Limb (tissue), 2 donors: ENCODE results near the gene RAB28.
"Not testable (repeated sequence)": the region's sequence is repeated elsewhere in the genome, so short reads cannot be mapped to it uniquely, and the experiment has no call there.

Experiments
- DNase-seq, 2 donors: peaks; one replicate each; pipeline ENCODE4 v3.0.0-alpha.2; 2016; ENCODE audit errors: extremely low spot score in 2 of 2

The RAB28 gene

DNA sequence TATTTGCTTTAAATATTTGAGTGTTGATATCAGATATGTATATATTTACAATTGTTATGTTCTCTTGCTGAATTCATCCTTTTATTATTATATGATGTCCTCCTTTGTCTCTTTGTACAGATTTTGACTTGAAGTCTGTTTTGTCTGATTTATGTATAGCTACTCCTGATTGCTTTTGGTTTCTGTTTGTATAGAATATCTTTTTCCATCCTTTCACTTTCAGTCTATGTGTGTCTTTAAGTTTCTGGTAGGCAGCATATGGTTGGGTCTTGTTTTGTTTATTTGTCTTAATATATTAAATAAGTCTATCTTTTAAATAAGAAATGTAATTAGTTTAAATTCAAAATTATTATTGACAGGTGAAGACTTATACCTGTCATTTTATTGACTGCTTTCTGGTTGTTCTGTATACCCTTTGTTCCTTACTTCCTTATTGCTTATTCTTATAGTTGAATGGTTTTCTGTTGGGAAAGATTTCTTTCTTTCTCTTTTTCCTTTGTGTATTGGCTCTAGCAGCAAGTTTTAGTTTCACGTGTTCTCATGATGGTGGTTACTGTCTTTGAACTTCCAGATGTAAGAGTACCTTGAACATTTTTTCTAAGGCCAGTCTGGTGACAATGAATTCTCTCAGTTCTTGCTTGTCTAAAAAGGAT is 31.1 kb downstream of the RAB28 start:
- DNase-seq = no peak

GRCh38 chr4:13449590-13449989 is 34.5 kb downstream of the RAB28 start:
- no peak for DNase-seq

GRCh38 chr4:13445841-13446790 is 38.0 kb downstream of the RAB28 start:
- DNase-seq = no peak

DNA sequence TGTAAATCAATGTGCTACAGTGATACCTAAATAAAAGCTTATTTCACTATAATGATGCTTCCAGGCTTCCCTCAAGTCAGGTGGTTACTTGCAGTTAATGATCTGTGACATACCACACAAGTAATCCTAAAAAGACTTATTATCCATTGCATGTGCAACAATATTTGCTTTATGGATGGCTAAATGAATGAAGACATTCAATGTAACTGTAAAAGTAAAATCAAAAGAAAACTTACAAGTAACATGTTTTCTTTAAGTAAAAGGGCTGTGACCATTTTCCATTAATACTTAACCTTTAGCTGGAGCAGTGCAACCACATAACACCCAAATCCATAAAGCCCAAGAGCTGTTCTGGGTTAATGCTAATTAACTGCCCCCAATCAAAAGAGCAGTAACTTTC is 42.6 kb downstream of the RAB28 start:
- no peak for DNase-seq

GRCh38 chr4:13436962-13437361 is 47.2 kb downstream of the RAB28 start:
- DNase-seq = no peak

GRCh38 chr4:13432453-13432852 is 51.7 kb downstream of the RAB28 start:
- DNase-seq = no peak

GRCh38 chr4:13430834-13431568 is 53.1 kb downstream of the RAB28 start:
- DNase-seq = no peak

DNA sequence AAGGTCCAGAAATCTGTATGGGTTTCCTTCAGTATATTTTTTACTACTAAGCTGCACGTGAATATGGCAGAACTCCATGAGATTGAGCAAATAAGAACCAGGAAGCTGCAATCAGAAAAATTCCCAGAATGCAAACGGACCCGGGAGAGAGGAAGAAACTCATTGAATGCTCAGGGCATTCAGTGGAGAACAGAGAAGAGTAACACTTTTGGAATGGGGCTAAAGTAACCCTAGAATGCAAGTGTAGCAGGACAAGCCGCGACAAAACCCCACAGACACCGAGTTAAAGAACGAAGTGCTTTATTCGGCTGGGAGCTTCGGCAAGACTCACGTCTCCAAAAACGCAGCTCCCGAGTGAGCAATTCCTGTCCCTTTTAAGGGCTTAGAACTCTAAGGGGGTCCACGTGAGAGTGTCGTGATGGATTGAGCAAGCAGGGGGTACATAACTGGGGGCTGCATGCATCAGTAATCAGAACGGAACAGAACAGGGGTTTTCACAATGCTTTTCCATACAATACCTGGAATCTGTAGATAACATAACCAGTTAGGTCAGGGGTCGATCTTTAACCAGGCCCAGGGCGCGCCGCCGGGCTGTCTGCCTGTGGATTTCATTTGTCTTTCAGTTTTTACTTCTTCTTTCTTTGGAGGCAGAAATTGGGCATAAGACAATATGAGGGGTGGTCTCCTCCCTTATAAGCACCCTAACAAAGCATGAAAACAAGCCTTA is 56.4 kb downstream of the RAB28 start:
- no peak for DNase-seq

DNA sequence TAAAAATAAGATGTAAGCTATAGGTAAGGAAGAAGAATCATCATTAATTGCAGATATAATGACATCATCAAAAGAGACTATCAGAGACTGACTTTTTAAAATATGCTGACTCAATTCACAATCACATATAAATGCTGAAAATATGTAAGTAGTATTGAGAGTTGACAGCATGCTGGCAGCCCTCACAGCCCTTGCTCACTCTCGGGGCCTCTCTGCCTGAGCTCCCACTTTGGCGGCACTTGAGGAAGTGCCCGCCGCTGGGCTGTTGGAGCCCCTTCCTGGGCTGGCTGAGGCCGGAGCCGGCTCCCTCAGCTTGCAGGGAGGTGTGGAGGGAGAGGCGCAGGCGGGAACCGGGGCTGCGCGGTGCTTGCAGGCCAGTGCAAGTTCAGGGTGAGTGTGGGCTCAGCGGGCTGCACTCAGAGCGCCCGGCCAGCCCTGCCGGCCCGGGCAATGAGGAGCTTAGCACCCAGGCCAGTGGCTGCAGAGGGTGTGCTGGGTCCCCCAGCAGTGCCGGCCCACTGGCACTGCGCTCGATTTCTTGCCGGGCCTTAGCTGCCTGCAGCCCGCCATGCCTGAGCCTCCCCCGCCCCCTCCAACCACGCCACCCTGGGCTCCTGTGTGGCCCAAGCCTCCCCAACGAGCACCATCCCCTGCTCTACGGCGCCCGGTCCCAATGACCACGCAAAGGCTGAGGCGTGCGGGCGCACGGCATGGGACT is 68.9 kb downstream of the RAB28 start:
- DNase-seq = no peak

DNA sequence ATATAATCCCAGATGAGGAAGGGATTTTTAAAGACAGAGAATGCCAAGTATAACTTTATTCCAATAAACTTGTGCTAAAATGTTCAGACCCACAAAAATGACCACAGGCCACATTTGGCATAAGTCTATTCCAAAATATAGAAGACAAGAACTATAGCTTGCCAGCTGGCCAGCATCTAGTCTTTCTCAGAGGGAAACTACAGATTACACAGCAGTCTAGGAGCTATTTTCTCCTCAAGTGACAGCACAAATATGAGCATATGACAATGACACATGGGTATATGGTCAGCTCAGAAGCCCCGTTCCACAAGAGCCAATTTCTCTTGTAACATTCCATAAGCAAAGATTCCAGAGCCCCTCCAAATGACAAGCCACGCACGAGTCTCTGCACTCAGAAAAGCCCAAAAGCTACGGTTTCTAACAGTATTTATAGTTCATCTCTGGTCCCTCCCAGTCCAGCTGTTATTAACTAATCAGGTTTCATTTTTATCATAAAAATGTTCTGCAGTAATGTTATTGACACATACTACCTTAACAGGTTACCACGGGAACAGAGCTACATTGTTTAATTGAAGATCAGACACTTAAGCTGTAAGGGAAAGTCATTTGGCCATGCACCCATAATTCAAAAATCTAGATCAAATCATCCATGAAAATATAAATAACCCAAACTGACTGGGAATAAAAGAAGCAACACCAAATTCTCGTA is 70.3 kb downstream of the RAB28 start:
- no peak for DNase-seq

- DNase-seq = no peak
Observed at GRCh38 chr4:13411942-13412341, 72.2 kb downstream of the RAB28 start.

- DNase-seq = no peak
Observed at GRCh38 chr4:13409324-13409723, 74.8 kb downstream of the RAB28 start.

- not testable (repeated sequence) for DNase-seq
Observed at GRCh38 chr4:13406156-13406555, 78.0 kb downstream of the RAB28 start.

DNA sequence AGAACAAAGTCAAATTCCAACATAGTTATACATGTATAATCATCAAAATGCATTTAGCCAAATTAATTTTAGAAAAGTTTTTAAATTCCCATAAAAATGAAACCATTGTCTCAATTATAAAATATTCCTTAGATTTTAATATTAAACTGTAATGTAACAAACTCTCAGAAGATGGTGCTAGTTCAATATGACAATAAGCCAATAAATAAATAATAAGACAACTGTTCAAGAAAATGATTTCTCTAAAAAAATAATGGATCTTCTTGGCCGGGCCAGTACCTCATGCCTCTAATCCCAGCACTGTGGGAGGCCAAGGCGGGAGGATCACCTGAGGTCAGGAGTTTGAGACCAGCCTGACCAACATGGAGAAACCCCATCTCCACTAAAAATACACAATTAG is 80.3 kb downstream of the RAB28 start:
- no peak for DNase-seq

DNA sequence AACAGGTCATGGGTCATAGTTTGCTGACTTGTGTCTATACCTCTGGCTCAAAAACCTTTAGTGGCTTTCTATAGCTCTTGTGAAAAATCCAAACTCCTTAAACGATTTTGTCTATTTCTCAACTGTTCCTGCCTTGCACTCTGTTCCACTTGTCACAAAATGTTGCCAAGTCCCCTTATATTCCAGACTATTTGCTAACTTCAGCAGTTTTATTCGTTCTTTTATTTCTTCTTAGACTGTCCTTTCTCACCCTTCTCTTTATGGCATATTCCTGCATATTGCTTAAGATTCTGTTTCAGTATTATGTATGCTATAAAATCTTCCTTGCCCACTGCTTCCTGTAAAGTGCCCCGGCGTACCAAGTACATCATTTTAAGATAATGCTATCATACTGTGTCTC is 80.8 kb downstream of the RAB28 start:
- no peak for DNase-seq

DNA sequence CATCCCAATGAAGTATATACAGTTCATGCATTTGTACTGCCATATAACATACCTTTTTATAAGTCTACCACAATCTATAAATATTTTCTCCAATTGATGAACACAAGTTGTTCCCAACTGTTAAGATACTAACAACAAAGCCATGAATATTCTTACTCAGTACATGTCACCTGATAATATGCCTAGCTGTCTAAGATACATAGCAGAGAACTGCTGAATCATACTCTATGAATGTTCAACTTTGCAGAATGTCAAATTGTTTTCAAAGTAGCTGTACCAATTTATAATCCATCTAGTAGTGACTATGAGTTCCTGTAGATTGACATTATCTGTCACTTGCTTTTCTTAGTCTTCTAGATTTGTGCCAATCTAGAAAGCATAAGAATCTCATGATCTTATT is 84.9 kb downstream of the RAB28 start:
- DNase-seq = no peak

DNA sequence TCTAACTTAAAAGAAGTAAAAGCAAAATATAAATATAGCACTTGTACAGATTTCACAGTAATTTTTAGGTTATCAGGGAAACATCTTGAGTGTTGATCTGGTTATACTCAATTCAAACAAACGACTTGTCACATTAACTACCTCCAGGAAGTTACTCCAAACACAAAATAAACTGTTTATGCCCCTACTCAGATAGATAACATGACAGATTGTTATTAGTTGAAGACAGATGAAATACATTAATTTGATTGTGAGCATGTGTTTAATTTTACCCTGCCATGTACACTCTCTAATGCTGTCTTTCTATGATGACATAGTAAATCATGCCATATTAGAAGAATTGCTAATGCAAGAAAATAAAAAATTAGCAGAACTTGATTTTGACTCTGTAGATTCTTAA is 88.0 kb downstream of the RAB28 start:
- DNase-seq = no peak

GRCh38 chr4:13389901-13390300 is 94.2 kb downstream of the RAB28 start:
- DNase-seq = not testable (repeated sequence)

DNA sequence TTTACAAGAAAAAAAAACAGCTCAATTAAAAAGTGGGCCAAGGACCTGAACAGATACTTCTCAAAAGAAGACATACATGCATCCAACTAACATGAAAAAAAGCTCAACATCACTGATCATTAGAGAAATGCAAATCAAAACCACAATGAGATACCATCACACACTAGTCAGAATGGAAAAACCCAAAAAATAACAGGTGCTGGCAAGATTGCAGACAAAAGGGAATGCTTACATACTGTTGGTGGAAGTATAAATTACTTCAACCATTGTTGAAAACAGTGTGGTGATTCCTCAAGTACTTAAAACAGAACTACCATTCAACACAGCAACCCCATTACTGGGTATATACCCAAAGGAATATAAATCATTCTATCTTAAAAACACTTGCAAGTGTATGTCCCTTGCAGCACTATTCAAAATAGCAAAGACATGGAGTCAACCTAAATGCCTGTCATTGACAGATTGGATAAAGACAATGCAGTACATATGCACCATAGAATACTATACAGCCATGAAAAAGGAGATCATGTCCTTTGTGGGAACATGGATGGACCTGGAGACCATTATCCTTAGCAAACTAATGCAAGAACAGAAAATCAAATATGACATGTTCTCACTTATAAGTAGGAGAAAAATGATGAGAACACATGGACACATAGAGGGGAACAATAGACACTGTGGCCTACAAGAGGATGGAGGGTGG is 97.6 kb downstream of the RAB28 start:
- DNase-seq = no peak

DNA sequence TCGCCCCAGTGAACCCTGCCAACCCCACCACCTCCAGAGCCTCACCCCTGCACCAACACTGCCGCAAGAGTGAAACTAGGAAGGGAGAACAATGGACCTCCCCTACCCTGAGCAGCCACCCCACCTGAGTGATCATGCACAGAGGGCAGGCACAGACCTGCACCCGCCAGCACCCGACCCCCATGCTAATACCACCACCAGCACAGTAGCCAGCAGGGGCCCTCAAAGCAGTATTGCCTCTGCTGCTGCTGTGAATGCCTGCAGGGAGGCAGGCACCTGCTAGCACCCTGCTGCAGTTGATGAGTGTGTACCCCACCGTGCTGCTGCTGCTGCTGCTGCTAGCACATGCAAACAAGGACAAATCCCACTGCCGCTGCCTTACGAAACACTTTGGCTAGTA is 100.1 kb downstream of the RAB28 start:
- DNase-seq = no peak
